ENCODE data around the gene ABL2.

GRCh38 chr1:179099891-179100290 lies 129.6 kb downstream of the ABL2 start:
- no peak for TF ChIP-seq POLR2AphosphoS5 (IDR thresholded peaks at IDR 0.05; ENCODE audit: insufficient read depth in 1 of 2, low read depth in 1 of 2)
- no peak for TF ChIP-seq CTCF (IDR thresholded peaks at IDR 0.05)
- TF ChIP-seq POLR2A (IDR thresholded peaks at IDR 0.05) = no peak

All from vagina (tissue), 2 donors.